GM18526 (cell line): ENCODE measurements around the gene CCDC57.

ENCODE experiments used
- POLR2A ChIP-seq: IDR thresholded peaks from 3 replicates; pipeline ENCODE4 v1.6.1; 2011; ENCODE audit not compliant: insufficient read length; ENCODE audit errors: extremely low read depth

The CCDC57 gene

GRCh38 chr17:82231562-82232321 lies 19.1 kb upstream of the CCDC57 start:
- TF ChIP-seq POLR2A = no peak

GRCh38 chr17:82231312-82231561 lies 18.6 kb upstream of the CCDC57 start:
- TF ChIP-seq POLR2A = no peak

GRCh38 chr17:82230609-82231311 lies 18.1 kb upstream of the CCDC57 start:
- TF ChIP-seq POLR2A = no peak

GRCh38 chr17:82229698-82230608 lies 17.3 kb upstream of the CCDC57 start:
- no peak for TF ChIP-seq POLR2A

- peak; percentile 94 for TF ChIP-seq POLR2A
Observed at GRCh38 chr17:82228842-82229697, 16.4 kb upstream of the CCDC57 start, which contains the start of gene SLC16A3. Gene SLC16A3, plus strand, starts transcription at chr17:82229042. Its CDS starts 6,967 bp downstream, at chr17:82236009.

- TF ChIP-seq POLR2A = peak; percentile 50
Observed at GRCh38 chr17:82228278-82228841, 15.7 kb upstream of the CCDC57 start.

- TF ChIP-seq POLR2A = no peak
Observed at GRCh38 chr17:82227629-82228277, 15.1 kb upstream of the CCDC57 start.

GRCh38 chr17:82226809-82227628 lies 14.4 kb upstream of the CCDC57 start:
- TF ChIP-seq POLR2A = no peak

DNA sequence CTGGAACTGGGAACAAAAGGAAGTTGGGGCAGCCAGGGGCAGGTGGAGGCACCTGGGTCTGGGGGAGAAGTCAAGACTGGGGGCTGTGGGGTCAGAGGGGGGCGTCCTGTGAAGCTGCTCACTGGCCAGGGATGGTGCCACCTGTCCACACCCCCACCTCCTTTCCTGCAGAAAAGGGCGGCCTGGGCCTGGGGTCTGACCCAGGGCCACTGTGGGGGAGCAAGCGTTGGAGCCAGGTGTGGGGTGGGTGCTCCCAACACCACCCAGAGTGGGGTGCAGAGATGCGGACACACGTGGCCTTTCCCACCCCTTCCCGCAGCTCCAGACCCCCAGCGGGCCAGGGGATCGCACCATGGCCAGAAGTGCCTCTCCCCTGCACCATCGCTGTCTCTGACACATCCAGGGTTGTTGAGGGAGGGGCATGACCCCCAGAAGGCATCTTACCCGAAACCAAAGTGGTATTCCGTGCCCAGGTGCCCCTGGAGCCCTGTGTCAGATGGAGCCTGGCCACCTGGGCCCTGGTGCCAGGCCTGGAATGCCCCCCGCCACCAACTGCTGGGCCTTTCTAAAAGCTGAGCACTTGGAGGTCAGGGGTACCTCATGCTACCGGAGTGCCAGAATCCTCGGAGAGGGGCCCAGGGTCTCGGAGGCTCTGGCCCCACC lies 13.6 kb upstream of the CCDC57 start:
- no peak for TF ChIP-seq POLR2A

DNA sequence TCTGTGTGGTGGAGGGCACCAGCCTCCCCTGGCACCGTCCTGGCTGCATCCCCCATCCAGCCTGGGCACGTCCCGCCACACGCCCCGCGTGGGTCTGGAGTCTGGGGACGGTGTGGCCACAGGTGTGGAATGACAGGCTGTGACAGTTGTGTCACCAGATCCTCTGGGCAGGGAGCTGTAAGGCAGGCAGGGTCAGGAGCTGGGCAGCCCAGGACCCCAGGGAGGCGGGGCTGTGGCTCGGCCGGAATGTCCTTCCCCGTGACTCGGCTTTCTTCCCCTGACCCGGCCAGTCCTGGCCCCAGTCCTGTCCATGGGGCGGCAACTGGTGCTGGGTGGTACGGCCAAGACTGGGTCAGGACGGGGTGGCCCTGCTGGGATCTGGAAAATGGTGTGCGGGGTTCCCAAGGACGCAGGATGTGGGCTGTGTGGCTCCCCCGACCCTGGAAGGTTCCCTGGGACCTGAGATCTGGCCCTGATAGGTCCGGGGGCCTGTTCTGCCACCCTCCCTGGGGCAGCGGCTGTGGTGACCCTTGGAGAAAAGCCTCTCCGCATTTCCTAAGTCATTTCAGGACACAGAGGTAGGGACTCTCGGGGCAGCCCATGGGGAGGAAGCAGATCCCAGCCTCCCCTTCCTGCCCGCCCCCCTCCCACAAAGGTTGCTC lies 12.9 kb upstream of the CCDC57 start:
- TF ChIP-seq POLR2A = no peak

DNA sequence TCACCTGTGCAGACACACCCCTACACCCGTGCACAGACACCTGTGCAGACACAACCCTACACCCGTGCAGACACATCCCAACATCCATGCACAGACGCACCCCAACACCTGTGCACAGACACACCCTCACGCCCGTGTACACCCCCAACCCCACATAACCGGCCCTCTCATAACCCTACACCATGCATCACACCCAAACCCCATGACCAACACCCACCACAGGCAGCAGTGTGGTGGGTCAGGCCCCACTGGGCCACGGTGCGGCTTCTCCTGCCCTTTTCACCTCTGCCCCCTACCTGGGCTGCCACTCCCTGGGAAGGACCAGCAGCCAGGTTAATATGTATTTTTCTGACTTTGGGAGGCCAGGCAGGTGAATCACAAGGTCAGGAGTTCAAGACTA lies 12.0 kb upstream of the CCDC57 start:
- no peak for TF ChIP-seq POLR2A

DNA sequence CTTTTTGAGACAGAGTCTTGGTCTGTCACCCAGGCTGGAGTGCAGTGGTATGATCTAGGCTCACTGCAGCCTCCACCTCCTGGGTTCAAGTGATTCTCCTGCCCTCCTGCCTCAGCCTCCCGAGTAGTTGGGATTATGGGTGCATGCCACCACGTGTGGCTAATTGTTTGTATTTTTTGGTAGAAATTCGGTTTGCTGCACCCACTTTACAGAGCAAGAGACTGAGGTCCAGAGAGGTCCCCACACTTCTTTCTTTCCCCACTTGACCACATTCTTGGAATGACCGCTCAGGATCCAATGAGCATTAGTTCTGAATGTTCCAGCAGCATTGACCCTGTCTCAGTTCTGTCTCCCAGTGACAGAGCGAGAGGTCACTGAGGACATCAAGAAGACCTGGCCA lies 10.9 kb upstream of the CCDC57 start:
- TF ChIP-seq POLR2A = no peak
